NCI-H460 (cell line): ENCODE measurements around the gene CGB7. TPM values are rescaled to one million over a fixed set of nuclear protein-coding genes. Genes with fewer than 3 reads are reported as not detected.
"Not testable (repeated sequence)": the region's sequence is repeated elsewhere in the genome, so short reads cannot be mapped to it uniquely, and the experiment has no call there.

Experiments
- DNase-seq: peaks from one replicate; pipeline ENCODE4 v3.0.0-alpha.2; 2016; ENCODE audit warnings: low read depth; ENCODE audit errors: extremely low read depth
- total RNA-seq: library from RNA; depleted of rRNA; stranded (reverse); fragments of >200 nt; shearing (Covaris generic); gene quantifications from 2 replicates; pipeline ENCODE4 v1.2.3, GENCODE V29; 2014

Gene CGB7
- total RNA-seq, 1 experiment from 2014 or later: not detected

- DNase-seq: peak; percentile 47
Observed at GRCh38 chr19:49074869-49075268, 17.3 kb upstream of the CGB7 start.

- DNase-seq: no peak
Observed at GRCh38 chr19:49073514-49074378, 16.2 kb upstream of the CGB7 start.

GRCh38 chr19:49071860-49072547 lies 14.5 kb upstream of the CGB7 start:
- DNase-seq: no peak

GRCh38 chr19:49070416-49070815 lies 12.9 kb upstream of the CGB7 start:
- DNase-seq: no peak

GRCh38 chr19:49069026-49069425 lies 11.5 kb upstream of the CGB7 start:
- no peak for DNase-seq

GRCh38 chr19:49067554-49067953 lies 10.0 kb upstream of the CGB7 start:
- DNase-seq: no peak

- no peak for DNase-seq
Observed at GRCh38 chr19:49065905-49066512, 8.5 kb upstream of the CGB7 start.

GRCh38 chr19:49064768-49065611 lies 7.4 kb upstream of the CGB7 start, which contains the start of gene NTF4:
Gene NTF4 (minus strand): TSS chr19:49064818. CDS start chr19:49061997, 2,821 bp downstream.
- no peak for DNase-seq

- DNase-seq: no peak
Observed at GRCh38 chr19:49064029-49064629, 6.6 kb upstream of the CGB7 start.

- no peak for DNase-seq
Observed at GRCh38 chr19:49061445-49061844, 3.9 kb upstream of the CGB7 start.

- DNase-seq: no peak
Observed at GRCh38 chr19:49061000-49061399, 3.5 kb upstream of the CGB7 start.

GRCh38 chr19:49059053-49059452 lies 1.5 kb upstream of the CGB7 start:
- no peak for DNase-seq

GRCh38 chr19:49058562-49058961 lies 1.0 kb upstream of the CGB7 start:
- DNase-seq: no peak

GRCh38 chr19:49056902-49057596 lies 500 bp downstream of the CGB7 start:
- DNase-seq: not testable (repeated sequence)

- no peak for DNase-seq
Observed at GRCh38 chr19:49056101-49056901, 1.2 kb downstream of the CGB7 start.

- DNase-seq: not testable (repeated sequence)
Observed at GRCh38 chr19:49050376-49051033, 7.0 kb downstream of the CGB7 start.

GRCh38 chr19:49049834-49050233 lies 7.7 kb downstream of the CGB7 start:
- DNase-seq: not testable (repeated sequence)

GRCh38 chr19:49049011-49049410 lies 8.5 kb downstream of the CGB7 start, which contains the start of gene CGB8:
Gene CGB8 (minus strand): TSS chr19:49049111. CDS start chr19:49048739, 372 bp downstream.
- not testable (repeated sequence) for DNase-seq
